SK-N-SH (cell line): Measurements from ENCODE around the gene EEF1E1. TPM values are rescaled to one million over a fixed set of nuclear protein-coding genes. Genes with fewer than 3 reads are reported as not detected.

ENCODE experiments used
- CTCF ChIA-PET: fragments of 300-600, 350-600 bp; formaldehyde crosslinking; extraction: SDS; loops from one replicate; lab custom pipeline; 2021; lab: Yijun Ruan, JAX
- POLR2A ChIA-PET: fragments of 350-600 bp; sonication (Branson Sonifier 250); formaldehyde crosslinking; extraction: SDS; loops from one replicate; lab custom pipeline; 2020; ENCODE audit warnings: antibody characterized with exemption, inconsistent platforms; lab: Yijun Ruan, JAX
- DNase-seq: peaks from one replicate; pipeline ENCODE4 v3.0.0; 2012
- H2AFZ ChIP-seq: fragments of 200-600 bp; sonication (generic); 2 replicates; pipeline ENCODE4 v1.8.1; 2016; ENCODE audit warnings: antibody characterized with exemption, mild to moderate bottlenecking, low read depth
- H3F3A ChIP-seq: fragments of 200-600 bp; sonication (generic); replicated peaks from 2 replicates; pipeline ENCODE3; 2016; ENCODE audit warnings: antibody characterized with exemption, mild to moderate bottlenecking; ENCODE audit not compliant: insufficient read depth
- H3K27ac ChIP-seq, 2 experiments: fragments of 200-500 bp in 1 of 2; fragments of 200-600 bp in 1 of 2; sonication (Bioruptor generic) in 1 of 2; sonication (generic), shearing (Covaris generic) in 1 of 2; 2 replicates each; pipeline versions ENCODE4 v1.5.1 to v1.6.1; 2014 to 2016; ENCODE audit warnings: low read depth in 2 of 2, inconsistent platforms in 1 of 2, low read length in 1 of 2, mild to moderate bottlenecking in 1 of 2, mixed read lengths in 1 of 2
- H3K27me3 ChIP-seq: fragments of 200-600 bp; sonication (generic), shearing (Covaris generic); 2 replicates; pipeline ENCODE4 v1.6.1; 2016; ENCODE audit warnings: mixed run types; ENCODE audit not compliant: insufficient read depth
- H3K36me3 ChIP-seq, 2 experiments: fragments of 200-500 bp in 1 of 2; fragments of 200-600 bp in 1 of 2; sonication (Bioruptor generic) in 1 of 2; sonication (generic) in 1 of 2; replicated peaks in 1 of 2; 2 replicates each; pipeline versions ENCODE3 to v1.5.1; 2014 to 2016; ENCODE audit warnings: low read length in 1 of 2, mild to moderate bottlenecking in 1 of 2; ENCODE audit not compliant: insufficient read depth in 2 of 2, control insufficient read depth in 1 of 2
- H3K4me1 ChIP-seq, 2 experiments: fragments of 200-500 bp in 1 of 2; fragments of 200-600 bp in 1 of 2; sonication (Bioruptor generic) in 1 of 2; sonication (generic), shearing (Covaris generic) in 1 of 2; 2 replicates each; pipeline versions ENCODE4 v1.5.1 to v1.6.1; 2014 to 2016; ENCODE audit warnings: low read depth in 1 of 2, low read length in 1 of 2, mixed run types in 1 of 2; ENCODE audit not compliant: insufficient read depth in 2 of 2, control insufficient read depth in 1 of 2
- H3K4me2 ChIP-seq: fragments of 200-600 bp; sonication (generic), shearing (Covaris generic); 2 replicates; pipeline ENCODE4 v1.6.1; 2017; ENCODE audit warnings: mixed run types
- H3K4me3 ChIP-seq, 2 experiments: fragments of 200-500 bp in 1 of 2; fragments of 200-600 bp in 1 of 2; sonication (Bioruptor generic) in 1 of 2; sonication (generic), shearing (Covaris generic) in 1 of 2; 2 replicates each; pipeline versions ENCODE4 v1.5.1 to v1.8.1; 2014 to 2016; ENCODE audit warnings: low read depth in 2 of 2, inconsistent platforms in 1 of 2, low read length in 1 of 2, mild to moderate bottlenecking in 1 of 2, mixed read lengths in 1 of 2, moderate library complexity in 1 of 2
- H3K79me2 ChIP-seq: fragments of 200-600 bp; sonication (generic); 2 replicates; pipeline ENCODE4 v1.8.1; 2017; ENCODE audit warnings: mild to moderate bottlenecking; ENCODE audit not compliant: insufficient read depth
- H3K9ac ChIP-seq: fragments of 200-600 bp; sonication (generic); 2 replicates; pipeline ENCODE4 v1.6.1; 2017; ENCODE audit warnings: mixed run types
- H3K9me2 ChIP-seq: fragments of 200-600 bp; sonication (generic); 2 replicates; pipeline ENCODE4 v1.6.1; 2017; ENCODE audit warnings: mixed run types
- H3K9me3 ChIP-seq: fragments of 200-600 bp; sonication (generic); 2 replicates; pipeline ENCODE4 v1.6.1; 2017; ENCODE audit warnings: mixed run types, mild to moderate bottlenecking, moderate library complexity
- H4K20me1 ChIP-seq: fragments of 200-600 bp; sonication (generic); 2 replicates; pipeline ENCODE4 v1.6.1; 2017; ENCODE audit warnings: mild to moderate bottlenecking, mixed run types; ENCODE audit not compliant: insufficient read depth
- CHD2 ChIP-seq: fragments of 150-350 bp; IDR thresholded peaks from 2 replicates; pipeline ENCODE4 v1.6.1; 2018; ENCODE audit warnings: low read length; ENCODE audit not compliant: partially characterized antibody
- CTCF ChIP-seq: fragments of 200-600 bp; sonication (generic); IDR thresholded peaks from 2 replicates; pipeline ENCODE4 v1.6.1; 2017; ENCODE audit warnings: antibody characterized with exemption, mild to moderate bottlenecking, moderate library complexity
- ELF1 ChIP-seq: IDR thresholded peaks from 2 replicates; pipeline ENCODE4 v1.4.0; 2012
- EZH2phosphoT487 ChIP-seq: fragments of 200-600 bp; sonication (generic); IDR thresholded peaks from 2 replicates; pipeline ENCODE4 v1.6.1; 2017; ENCODE audit warnings: low read depth, mixed run types, mild to moderate bottlenecking, antibody characterized with exemption, moderate library complexity, borderline replicate concordance
- FOSL2 ChIP-seq: IDR thresholded peaks from 2 replicates; pipeline ENCODE4 v1.4.0; 2012; ENCODE audit warnings: low read depth, mild to moderate bottlenecking, moderate library complexity, borderline replicate concordance
- GABPA ChIP-seq: IDR thresholded peaks from 2 replicates; pipeline ENCODE4 v1.4.0; 2012; ENCODE audit warnings: low read depth, mild to moderate bottlenecking
- MAX ChIP-seq: IDR thresholded peaks from 2 replicates; pipeline ENCODE4 v1.4.0; 2012; ENCODE audit warnings: low read depth
- MXI1 ChIP-seq: IDR thresholded peaks from 2 replicates; pipeline ENCODE4 v1.6.1; 2012; ENCODE audit warnings: mild to moderate bottlenecking, low read depth, low read length, improper control_type of control experiment
- PBX3 ChIP-seq: IDR thresholded peaks from 2 replicates; pipeline ENCODE4; 2012
- POLR2AphosphoS5 ChIP-seq: IDR thresholded peaks from 2 replicates; pipeline ENCODE4 v1.6.1; 2012; ENCODE audit warnings: low read depth, low read length
- RCOR1 ChIP-seq: fragments of 150-350 bp; IDR thresholded peaks from 2 replicates; pipeline ENCODE4 v1.6.1; 2017; ENCODE audit warnings: antibody characterized with exemption, low read length
- SIN3A ChIP-seq: IDR thresholded peaks from 2 replicates; pipeline ENCODE4 v1.6.1; 2012; ENCODE audit warnings: low read depth, mild to moderate bottlenecking, low read length, moderate library complexity, borderline replicate concordance
- WGBS: methylation state at CpG from one replicate; pipeline ENCODE4 v1.1.6; 2017; ENCODE audit warnings: low lambda C conversion rate; 5-methylcytosine and 5-hydroxymethylcytosine counted together
- polyA plus RNA-seq, 3 experiments: library from polyadenylated mRNA; depleted of rRNA; stranded (reverse); fragments of >200 nt; gene quantifications; 2 replicates each; pipeline ENCODE4 v1.2.3, GENCODE V29; 2012

EEF1E1 gene
- polyA plus RNA-seq, 1 of the 3 experiments (the other 2 are of a cell fraction) = 60.8 TPM

GRCh38 chr6:8066108-8066507 is 36.2 kb downstream of the EEF1E1 start:
- H3K4me3 ChIP-seq = no peak overlapping the region
- no peak overlapping the region for H3K4me2 ChIP-seq
- peaks cover 11 to 12% of the 10 kb centered on the region in 2 experiments for H3K36me3 ChIP-seq
- no peak overlapping the region for H3K27ac ChIP-seq
- H3F3A ChIP-seq = no peaks in the 10 kb centered on the region
- peaks cover 5% of the 10 kb centered on the region; the same call in 1 of the 2 replicates for H3K79me2 ChIP-seq
- no peak overlapping the region for H2AFZ ChIP-seq
- CTCF ChIA-PET = no interaction called here
- TF ChIP-seq GABPA (no peak), CTCF (peak; percentile 7; the same call in 1 of the 2 replicates), POLR2AphosphoS5 (no peak), MAX (no peak)
- H4K20me1 ChIP-seq = no peaks in the 10 kb centered on the region
- WGBS = 86% methylated on average over 4 of the region's 4 CpGs
- no peak overlapping the region for H3K9ac ChIP-seq
- no peaks in the 10 kb centered on the region for H3K9me2 ChIP-seq
- H3K27me3 ChIP-seq = no peaks in the 10 kb centered on the region
- POLR2A ChIA-PET = no interaction called here
- no peaks in the 10 kb centered on the region for H3K9me3 ChIP-seq
- peaks cover 0 to 4% of the 10 kb centered on the region in 2 experiments; a peak in 3 of 4 replicates for H3K4me1 ChIP-seq
- no peak for DNase-seq

GRCh38 chr6:8065519-8065911 is 36.8 kb downstream of the EEF1E1 start:
- TF ChIP-seq EZH2phosphoT487 (no peak), MAX (no peak), RCOR1 (no peak), CHD2 (no peak), SIN3A (no peak), MXI1 (no peak), CTCF (no peak), ELF1 (no peak), FOSL2 (no peak), PBX3 (no peak)
- Histone ChIP-seq H3K9me3 (no peaks in the 10 kb centered on the region), H3K4me2 (no peak overlapping the region), H3K79me2 (peaks cover 5% of the 10 kb centered on the region; the same call in 1 of the 2 replicates), H3F3A (no peaks in the 10 kb centered on the region), H2AFZ (peak overlapping the region; percentile 94; the same call in 1 of the 2 replicates), H3K27ac (no peak overlapping the region), H3K36me3 (peaks cover 12 to 13% of the 10 kb centered on the region in 2 experiments), H3K4me1 (peaks cover 0 to 4% of the 10 kb centered on the region in 2 experiments; a peak in 3 of 4 replicates), H3K9ac (no peak overlapping the region), H3K27me3 (no peaks in the 10 kb centered on the region), H4K20me1 (no peaks in the 10 kb centered on the region), H3K9me2 (no peaks in the 10 kb centered on the region), H3K4me3 (no peak overlapping the region)
- ChIA-PET CTCF (no interaction called here), POLR2A (no interaction called here)
- DNase-seq = no peak
- WGBS = 74% methylated on average over 4 of the region's 4 CpGs
